ENCODE data around the gene CLASP2.

Gene CLASP2

GRCh38 chr3:33665294-33665693 lies 52.8 kb downstream of the CLASP2 start:
- no peak overlapping the region for H3K4me3 ChIP-seq (ENCODE audit: low read depth, low read length)
- no peak for TF ChIP-seq CTCF (IDR thresholded peaks at IDR 0.05; ENCODE audit: borderline replicate concordance, insufficient read depth, low read depth, low read length)

GRCh38 chr3:33664195-33664594 lies 53.9 kb downstream of the CLASP2 start:
- H3K4me3 ChIP-seq (ENCODE audit: low read depth, low read length), result no peak overlapping the region
- no peak for TF ChIP-seq CTCF (IDR thresholded peaks at IDR 0.05; ENCODE audit: borderline replicate concordance, insufficient read depth, low read depth, low read length)

- TF ChIP-seq CTCF (IDR thresholded peaks at IDR 0.05; ENCODE audit: borderline replicate concordance, insufficient read depth, low read depth, low read length), result no peak
- no peak overlapping the region for H3K4me3 ChIP-seq (ENCODE audit: low read depth, low read length)
Measured at GRCh38 chr3:33663042-33663441, 55.0 kb downstream of the CLASP2 start.

GRCh38 chr3:33659856-33660434 lies 58.1 kb downstream of the CLASP2 start:
- TF ChIP-seq CTCF (IDR thresholded peaks at IDR 0.05; ENCODE audit: borderline replicate concordance, insufficient read depth, low read depth, low read length), result no peak
- H3K4me3 ChIP-seq (ENCODE audit: low read depth, low read length), result no peak overlapping the region

- peak overlapping the region; percentile 24 for H3K4me3 ChIP-seq (ENCODE audit: low read depth, low read length)
- TF ChIP-seq CTCF (IDR thresholded peaks at IDR 0.05; ENCODE audit: borderline replicate concordance, insufficient read depth, low read depth, low read length), result no peak
Measured at GRCh38 chr3:33658991-33659848, 58.8 kb downstream of the CLASP2 start.

GRCh38 chr3:33658621-33658990 lies 59.4 kb downstream of the CLASP2 start:
- TF ChIP-seq CTCF (IDR thresholded peaks at IDR 0.05; ENCODE audit: borderline replicate concordance, insufficient read depth, low read depth, low read length), result no peak
- H3K4me3 ChIP-seq (ENCODE audit: low read depth, low read length), result peak overlapping the region; percentile 24

GRCh38 chr3:33658039-33658438 lies 60.0 kb downstream of the CLASP2 start:
- H3K4me3 ChIP-seq (ENCODE audit: low read depth, low read length), result no peak overlapping the region
- no peak for TF ChIP-seq CTCF (IDR thresholded peaks at IDR 0.05; ENCODE audit: borderline replicate concordance, insufficient read depth, low read depth, low read length)

Data from GM12875 (cell line).